ENCODE data around the gene TEX261.

DNA sequence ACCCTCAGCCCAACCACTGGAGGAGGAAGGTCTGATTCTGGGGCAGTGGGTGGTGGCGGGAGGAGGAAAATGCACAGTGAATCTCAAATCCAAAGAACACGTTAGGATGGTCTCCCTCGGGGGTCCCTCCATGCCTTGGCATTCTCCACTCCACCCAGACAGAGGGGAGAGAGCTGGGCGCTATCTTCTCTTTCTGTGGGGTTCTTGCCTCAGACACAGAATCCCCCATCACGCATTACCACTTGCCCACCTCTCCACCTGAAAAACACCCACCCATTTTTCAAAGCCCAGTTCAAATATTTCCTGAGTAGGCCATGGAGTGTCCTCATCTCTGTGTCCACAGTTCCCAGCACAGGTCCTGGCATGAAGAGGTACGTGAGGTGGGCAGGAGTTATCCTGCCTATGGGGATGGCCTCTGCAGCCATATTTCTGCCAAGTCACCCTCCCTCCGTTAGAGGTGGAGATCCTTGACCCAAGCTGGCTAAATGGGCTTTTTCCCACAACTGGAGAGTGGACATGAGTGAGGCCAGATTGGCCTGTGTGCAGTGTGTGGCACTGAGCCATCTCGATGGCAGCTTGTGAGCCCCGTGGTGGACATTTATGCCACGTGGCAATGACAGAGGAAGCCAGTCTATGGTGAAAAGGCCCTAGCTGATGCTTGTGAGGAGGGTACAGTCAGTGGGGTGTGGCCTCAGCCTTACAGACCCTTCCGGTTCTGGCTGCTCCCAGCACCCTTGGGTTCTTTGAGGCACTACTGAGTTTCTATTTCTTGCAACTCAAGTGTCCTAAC is 9.5 kb upstream of the TEX261 start:
- TF ChIP-seq, protein P1, sequence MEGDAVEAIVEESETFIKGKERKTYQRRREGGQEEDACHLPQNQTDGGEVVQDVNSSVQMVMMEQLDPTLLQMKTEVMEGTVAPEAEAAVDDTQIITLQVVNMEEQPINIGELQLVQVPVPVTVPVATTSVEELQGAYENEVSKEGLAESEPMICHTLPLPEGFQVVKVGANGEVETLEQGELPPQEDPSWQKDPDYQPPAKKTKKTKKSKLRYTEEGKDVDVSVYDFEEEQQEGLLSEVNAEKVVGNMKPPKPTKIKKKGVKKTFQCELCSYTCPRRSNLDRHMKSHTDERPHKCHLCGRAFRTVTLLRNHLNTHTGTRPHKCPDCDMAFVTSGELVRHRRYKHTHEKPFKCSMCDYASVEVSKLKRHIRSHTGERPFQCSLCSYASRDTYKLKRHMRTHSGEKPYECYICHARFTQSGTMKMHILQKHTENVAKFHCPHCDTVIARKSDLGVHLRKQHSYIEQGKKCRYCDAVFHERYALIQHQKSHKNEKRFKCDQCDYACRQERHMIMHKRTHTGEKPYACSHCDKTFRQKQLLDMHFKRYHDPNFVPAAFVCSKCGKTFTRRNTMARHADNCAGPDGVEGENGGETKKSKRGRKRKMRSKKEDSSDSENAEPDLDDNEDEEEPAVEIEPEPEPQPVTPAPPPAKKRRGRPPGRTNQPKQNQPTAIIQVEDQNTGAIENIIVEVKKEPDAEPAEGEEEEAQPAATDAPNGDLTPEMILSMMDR (IDR thresholded peaks at IDR 0.05), result no peak
- TF ChIP-seq POLR2A (IDR thresholded peaks at IDR 0.05), result no peak

Measured in testis (tissue), 2 donors.